H1 (cell line): ENCODE data around the gene GH2. TPM values are rescaled to one million over a fixed set of nuclear protein-coding genes. Genes with fewer than 3 reads are reported as not detected.

Experiments used
- CTCF ChIA-PET: fragments of 300-600 bp; sonication (Branson Sonifier 250); formaldehyde crosslinking; loops from one replicate; lab custom pipeline; 2021; ENCODE audit not compliant: partially characterized antibody; lab: Charles Lee
- POLR2A ChIA-PET: fragments of 300-600 bp; sonication (Branson Sonifier 250); formaldehyde crosslinking; loops from one replicate; lab custom pipeline; 2021; ENCODE audit warnings: inconsistent platforms; ENCODE audit not compliant: partially characterized antibody; lab: Charles Lee
- DNase-seq, 2 experiments: peaks; one replicate each; pipeline versions ENCODE4 v3.0.0 to v3.0.0-alpha.2; 2010 to 2022; ENCODE audit warnings: low spot score in 2 of 2, low read depth in 1 of 2, mixed read lengths in 1 of 2
- FAIRE-seq: peaks from 2 replicates; lab custom pipeline; 2011; peaks lifted over from hg19 to GRCh38; lab: Jason Lieb, UNC
- H2AFZ ChIP-seq: 2 replicates; pipeline ENCODE4 v1.8.1; 2012; ENCODE audit warnings: low read length, inconsistent platforms
- H2AK5ac ChIP-seq: 2 replicates; pipeline ENCODE4 v1.6.1; 2013; ENCODE audit warnings: low read depth, low read length
- H2BK120ac ChIP-seq: replicated peaks from 2 replicates; pipeline ENCODE3; 2013; ENCODE audit warnings: low read depth, low read length, inconsistent platforms
- H2BK12ac ChIP-seq: 2 replicates; pipeline ENCODE4 v1.6.1; 2013; ENCODE audit warnings: low read depth, low read length
- H2BK15ac ChIP-seq: 2 replicates; pipeline ENCODE4 v1.6.1; 2013; ENCODE audit warnings: low read length
- H2BK20ac ChIP-seq: 2 replicates; pipeline ENCODE4 v1.6.1; 2013; ENCODE audit warnings: low read length
- H2BK5ac ChIP-seq: 2 replicates; pipeline ENCODE4 v1.6.1; 2013; ENCODE audit warnings: low read depth, low read length
- H3K14ac ChIP-seq: 2 replicates; pipeline ENCODE4 v1.6.1; 2013; ENCODE audit warnings: inconsistent platforms; ENCODE audit not compliant: insufficient read length
- H3K18ac ChIP-seq: 2 replicates; pipeline ENCODE4 v1.6.1; 2013; ENCODE audit warnings: low read length; ENCODE audit errors: extremely low read depth
- H3K23ac ChIP-seq: 2 replicates; pipeline ENCODE4 v1.6.1; 2013; ENCODE audit warnings: inconsistent platforms; ENCODE audit not compliant: insufficient read length
- H3K23me2 ChIP-seq: 2 replicates; pipeline ENCODE4 v1.6.1; 2013; ENCODE audit warnings: low read depth, low read length
- H3K27ac ChIP-seq: 2 replicates; pipeline ENCODE4 v1.6.1; 2011; ENCODE audit warnings: low read depth, low read length, inconsistent platforms
- H3K27me3 ChIP-seq, 4 experiments: replicated peaks in 1 of 4; 1 replicate in 1 of 4; 2 replicates in 3 of 4; pipeline versions ENCODE4 v1.6.1 to v1.8.1; 2011 to 2013; ENCODE audit warnings: low read length in 3 of 4, mild to moderate bottlenecking in 3 of 4, inconsistent platforms in 2 of 4, mixed read lengths in 2 of 4, moderate library complexity in 1 of 4; ENCODE audit not compliant: control insufficient read depth in 3 of 4, insufficient read depth in 3 of 4; ENCODE audit errors: extremely low read depth in 1 of 4
- H3K36me3 ChIP-seq, 4 experiments: 2 replicates each; pipeline versions ENCODE4 v1.6.1 to v1.8.1; 2011 to 2013; ENCODE audit warnings: mild to moderate bottlenecking in 4 of 4, low read length in 3 of 4, moderate library complexity in 2 of 4, control low read depth in 1 of 4, inconsistent platforms in 1 of 4; ENCODE audit not compliant: insufficient read depth in 4 of 4, control insufficient read depth in 2 of 4
- H3K4ac ChIP-seq: replicated peaks from 2 replicates; pipeline ENCODE3; 2013; ENCODE audit warnings: low read length, low read depth, mixed read lengths, inconsistent platforms; ENCODE audit not compliant: insufficient read length
- H3K4me1 ChIP-seq, 4 experiments: replicated peaks in 1 of 4; 1 replicate in 1 of 4; 2 replicates in 3 of 4; pipeline versions ENCODE4 v1.6.1 to v1.8.1; 2011 to 2013; ENCODE audit warnings: low read length in 3 of 4, inconsistent platforms in 2 of 4, mixed read lengths in 1 of 4; ENCODE audit not compliant: insufficient read depth in 4 of 4, control insufficient read depth in 3 of 4
- H3K4me2 ChIP-seq, 2 experiments: 2 replicates each; pipeline versions ENCODE4 v1.6.1 to v1.8.1; 2011 to 2013; ENCODE audit warnings: low read depth in 2 of 2, low read length in 2 of 2, control low read depth in 1 of 2, inconsistent platforms in 1 of 2, mild to moderate bottlenecking in 1 of 2; ENCODE audit not compliant: insufficient read depth in 1 of 2
- H3K4me3 ChIP-seq, 4 experiments: fragments of 200-600, 300-600 bp in 1 of 4; sonication (generic), shearing (Covaris generic), sonication (Bioruptor Twin) in 1 of 4; 2 replicates each; pipeline versions ENCODE4 v1.5.1 to v1.8.1; 2011 to 2016; ENCODE audit warnings: low read length in 4 of 4, low read depth in 3 of 4, control low read depth in 2 of 4, inconsistent platforms in 2 of 4, mild to moderate bottlenecking in 2 of 4, mixed read lengths in 1 of 4, moderate library complexity in 1 of 4; ENCODE audit not compliant: insufficient read depth in 2 of 4; ENCODE audit errors: extremely low read depth in 1 of 4
- H3K56ac ChIP-seq: replicated peaks from 2 replicates; pipeline ENCODE3; 2013; ENCODE audit warnings: low read depth, mild to moderate bottlenecking, mixed read lengths, low read length, inconsistent platforms; ENCODE audit not compliant: insufficient read length
- H3K79me1 ChIP-seq: 2 replicates; pipeline ENCODE4 v1.6.1; 2013; ENCODE audit warnings: low read depth, low read length, control low read depth
- H3K79me2 ChIP-seq, 2 experiments: 2 replicates each; pipeline versions ENCODE4 v1.6.1 to v1.8.1; 2012 to 2013; ENCODE audit warnings: low read length in 2 of 2, mild to moderate bottlenecking in 2 of 2, inconsistent platforms in 1 of 2; ENCODE audit not compliant: insufficient read depth in 2 of 2, control insufficient read depth in 1 of 2
- H3K9ac ChIP-seq, 4 experiments: replicated peaks in 1 of 4; 1 replicate in 1 of 4; 2 replicates in 3 of 4; pipeline versions ENCODE4 v1.6.1 to v1.8.1; 2011 to 2013; ENCODE audit warnings: low read depth in 3 of 4, low read length in 3 of 4, control low read depth in 2 of 4, mild to moderate bottlenecking in 2 of 4, moderate library complexity in 2 of 4, inconsistent platforms in 1 of 4; ENCODE audit errors: extremely low read depth in 1 of 4
- H3K9me3 ChIP-seq, 2 experiments: 2 replicates each; pipeline versions ENCODE4 v1.6.1 to v1.8.1; 2012 to 2013; ENCODE audit warnings: mild to moderate bottlenecking in 2 of 2, moderate library complexity in 2 of 2, control low read depth in 1 of 2, inconsistent platforms in 1 of 2, low read depth in 1 of 2, low read length in 1 of 2, mixed read lengths in 1 of 2; ENCODE audit not compliant: insufficient read depth in 2 of 2
- H4K20me1 ChIP-seq, 2 experiments: replicated peaks in 1 of 2; 2 replicates each; pipeline versions ENCODE3 to v1.8.1; 2011 to 2013; ENCODE audit warnings: inconsistent platforms in 2 of 2, low read length in 2 of 2, mild to moderate bottlenecking in 1 of 2; ENCODE audit not compliant: insufficient read depth in 2 of 2, control insufficient read depth in 1 of 2
- H4K5ac ChIP-seq: 2 replicates; pipeline ENCODE4 v1.6.1; 2013; ENCODE audit warnings: low read length, low read depth, mixed read lengths, inconsistent platforms; ENCODE audit not compliant: insufficient read length
- H4K8ac ChIP-seq: 2 replicates; pipeline ENCODE4 v1.8.0; 2013; ENCODE audit warnings: mild to moderate bottlenecking, moderate library complexity, low read length, inconsistent platforms; ENCODE audit not compliant: insufficient read depth; ENCODE audit errors: extremely low read depth
- H4K91ac ChIP-seq: replicated peaks from 2 replicates; pipeline ENCODE3; 2013; ENCODE audit warnings: low read length, mixed read lengths, inconsistent platforms; ENCODE audit not compliant: insufficient read length
- ASH2L ChIP-seq: fragments of 200-600, 300-600 bp; sonication (generic); IDR thresholded peaks from one replicate; pipeline ENCODE4 v1.7.1; 2017; ENCODE audit warnings: low read length
- BACH1 ChIP-seq: IDR thresholded peaks from 2 replicates; pipeline ENCODE4 v1.6.1; 2012; ENCODE audit warnings: low read length, improper control_type of control experiment
- CHD1 ChIP-seq: IDR thresholded peaks from 2 replicates; pipeline ENCODE4 v1.6.1; 2012; ENCODE audit warnings: low read depth, low read length, improper control_type of control experiment
- FOSL1 ChIP-seq: IDR thresholded peaks from 2 replicates; pipeline ENCODE4 v1.6.1; 2011; ENCODE audit warnings: mild to moderate bottlenecking, low read depth, low read length, moderate library complexity; ENCODE audit not compliant: insufficient read depth
- JUN ChIP-seq: IDR thresholded peaks from 2 replicates; pipeline ENCODE4 v1.6.1; 2011; ENCODE audit warnings: low read depth, mild to moderate bottlenecking, improper control_type of control experiment, low read length
- KDM5A ChIP-seq: fragments of 200-600 bp; IDR thresholded peaks from 2 replicates; pipeline ENCODE4 v1.7.1; 2012; ENCODE audit warnings: mild to moderate bottlenecking, low read length, inconsistent platforms, mixed read lengths
- MAFK ChIP-seq: IDR thresholded peaks from 2 replicates; pipeline ENCODE4 v1.6.1; 2012; ENCODE audit warnings: low read depth, mild to moderate bottlenecking, improper control_type of control experiment, low read length
- NRF1 ChIP-seq: IDR thresholded peaks from 2 replicates; pipeline ENCODE4 v1.6.1; 2011; ENCODE audit warnings: mild to moderate bottlenecking, low read depth, low read length, improper control_type of control experiment
- POLR2AphosphoS5 ChIP-seq: IDR thresholded peaks from 2 replicates; pipeline ENCODE4 v1.6.1; 2011; ENCODE audit warnings: low read depth, low read length
- SIRT6 ChIP-seq: IDR thresholded peaks from one replicate; pipeline ENCODE4 v1.7.1; 2012; ENCODE audit warnings: low read length, inconsistent platforms
- SP2 ChIP-seq: IDR thresholded peaks from 2 replicates; pipeline ENCODE4 v1.6.1; 2012; ENCODE audit warnings: mild to moderate bottlenecking, low read length, inconsistent platforms
- SP4 ChIP-seq: IDR thresholded peaks from 2 replicates; pipeline ENCODE4 v1.6.1; 2012; ENCODE audit warnings: low read length, inconsistent platforms
- TCF12 ChIP-seq: IDR thresholded peaks from 2 replicates; pipeline ENCODE4 v1.6.1; 2011; ENCODE audit warnings: low read depth, mild to moderate bottlenecking, low read length
- YY1 ChIP-seq: IDR thresholded peaks from 2 replicates; pipeline ENCODE4 v1.6.1; 2011; ENCODE audit warnings: low read depth, mild to moderate bottlenecking, low read length
- WGBS, 2 experiments: shearing (Covaris generic) in 1 of 2; methylation state at CpG; one replicate each; pipeline versions ENCODE4 v1.1.6 to v1.1.7; 2013 to 2015; ENCODE audit warnings: low lambda C conversion rate in 2 of 2, mixed read lengths in 2 of 2, inconsistent platforms in 1 of 2, low coverage in 1 of 2, missing lambda C conversion rate in 1 of 2; ENCODE audit not compliant: insufficient replicate concordance in 2 of 2, insufficient coverage in 1 of 2, insufficient read length in 1 of 2; ENCODE audit errors: extremely low coverage in 1 of 2, missing lambda C conversion rate in 1 of 2; 5-methylcytosine and 5-hydroxymethylcytosine counted together
- polyA plus RNA-seq, 7 experiments: library from polyadenylated mRNA; depleted of rRNA in 3 of 7; stranded (reverse) in 5 of 7; unstranded in 2 of 7; fragments of >200 nt in 5 of 7; fragments of 200-250 nt in 2 of 7; gene quantifications; 1 replicate in 5 of 7; 2 replicates in 1 of 7; 4 replicates in 1 of 7; pipeline versions ENCODE4 v1.2.1 to v1.2.3, GENCODE V29; 2011 to 2013; ENCODE audit warnings: missing spikeins in 2 of 7, mixed read lengths in 2 of 7
- total RNA-seq: library from RNA; stranded (reverse); fragmentation: NEBNext Ultra II Directional; extraction: Animal tissue kit (Norgen Biotek cat#: 25700); gene quantifications from 2 replicates; pipeline ENCODE4 v1.2.1, GENCODE V29; 2021
- TF ChIP-seq, protein P1 (sequence below): IDR thresholded peaks from 2 replicates; pipeline ENCODE4 v1.6.1; 2012; ENCODE audit warnings: inconsistent platforms

The GH2 gene
- total and polyA plus RNA-seq, 2 of the 8 experiments (the other 6 are each of a cell fraction or from before 2014, with no cell fraction given), result 0.60 to 1.5 TPM

GRCh38 chr17:63911041-63911635 lies 29.4 kb upstream of the GH2 start, which contains the start of gene CSHL1:
Gene CSHL1 (minus strand): TSS chr17:63911258. CDS start chr17:63911196, 62 bp downstream.
- no peaks in the 10 kb centered on the region for H3K9me3 ChIP-seq
- no peak within 1 kb of the TSS for H3K4me3 ChIP-seq
- H2AK5ac ChIP-seq, result no peak within 1 kb of the TSS
- H3K27me3 ChIP-seq, result no peaks in the 10 kb centered on the region
- H2BK5ac ChIP-seq, result no peak within 1 kb of the TSS
- H4K20me1 ChIP-seq, result no peaks in the 10 kb centered on the region
- no peak within 1 kb of the TSS for H3K56ac ChIP-seq
- H3K4ac ChIP-seq, result no peak within 1 kb of the TSS
- H3K27ac ChIP-seq, result no peak within 1 kb of the TSS
- no peaks in the 10 kb centered on the region for H3K79me1 ChIP-seq
- WGBS, 2 experiments, result 74% methylated on average over 15 of the region's 15 CpGs; no CpG with 5 or more reads in 1 of the 2 experiments
- H4K91ac ChIP-seq, result no peak within 1 kb of the TSS
- ChIA-PET CTCF (interaction anchor here (0.5 to 11.2 kb wide), 44 partner anchors 8 to 451 kb away, joined by 3 to 270 read pairs (median 5); partner anchors contain the start of genes CD79B, CSH1, GH1 and GH2), POLR2A (interaction anchor here (1.0 to 1.4 kb wide), 3 partner anchors 13 to 234 kb away, joined by 3 to 4 read pairs (median 3); no protein-coding TSS in a partner anchor)
- H3K18ac ChIP-seq, result no peak within 1 kb of the TSS
- TF ChIP-seq POLR2AphosphoS5 (no peak), CHD1 (no peak), JUN (no peak), SIRT6 (no peak), SP4 (no peak), FOSL1 (no peak), TCF12 (no peak), NRF1 (no peak), BACH1 (no peak), SP2 (no peak), MAFK (no peak), KDM5A (no peak), YY1 (no peak), ASH2L (no peak)
- TF ChIP-seq, protein P1, sequence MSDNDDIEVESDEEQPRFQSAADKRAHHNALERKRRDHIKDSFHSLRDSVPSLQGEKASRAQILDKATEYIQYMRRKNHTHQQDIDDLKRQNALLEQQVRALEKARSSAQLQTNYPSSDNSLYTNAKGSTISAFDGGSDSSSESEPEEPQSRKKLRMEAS, result no peak
- no peak within 1 kb of the TSS for H4K5ac ChIP-seq
- no peak within 1 kb of the TSS for H3K9ac ChIP-seq
- H2BK20ac ChIP-seq, result no peak within 1 kb of the TSS
- FAIRE-seq (no peak), DNase-seq (no peak)
- peaks cover 0 to 4% (median under 1%) of the 10 kb centered on the region in 4 experiments; a peak in 2 of 7 replicates for H3K4me1 ChIP-seq
- 0 out of 4 replicates have a peak within 1 kb of the TSS, but pooled peaks of 1 of the 2 experiments have one; percentile 11 for H3K4me2 ChIP-seq
- no peak within 1 kb of the TSS for H3K14ac ChIP-seq
- H2BK12ac ChIP-seq, result peak within 1 kb of the TSS; percentile 77; the same call in 1 of the 2 replicates
- no peak within 1 kb of the TSS; the same call in 1 of the 2 replicates for H2AFZ ChIP-seq
- H3K23ac ChIP-seq, result no peak within 1 kb of the TSS
- H3K36me3 ChIP-seq, result no peaks in the 10 kb centered on the region
- H2BK120ac ChIP-seq, result no peak within 1 kb of the TSS
- H4K8ac ChIP-seq, result no peak within 1 kb of the TSS
- H2BK15ac ChIP-seq, result no peak within 1 kb of the TSS
- H3K23me2 ChIP-seq, result no peaks in the 10 kb centered on the region
- H3K79me2 ChIP-seq, result no peaks in the 10 kb centered on the region
